Measurements from ENCODE around the gene GAS7. TPM values are rescaled to one million over a fixed set of nuclear protein-coding genes. Genes with fewer than 3 reads are reported as not detected.
"Not testable (repeated sequence)": the region's sequence is repeated elsewhere in the genome, so short reads cannot be mapped to it uniquely, and the experiment has no call there.

Gene GAS7
- total RNA-seq, 5 donors from 2014 or later (not counting 1 experiment from before 2014, with no cell fraction given) = 0.93 to 10.5 (median 3.8) TPM

GRCh38 chr17:10058921-10059683, 139.3 kb downstream of the GAS7 start:
- no peaks in the 10 kb centered on the region for H3K36me3 Mint-ChIP-seq
- no peak for DNase-seq
- no peak overlapping the region for H3K4me3 Mint-ChIP-seq
- H3K27ac Mint-ChIP-seq = no peak overlapping the region
- Histone ChIP-seq H3K4me1 (ENCODE audit: control insufficient read depth in 1 of 2, extremely low read depth in 1 of 2, insufficient read depth in 2 of 2, low read length in 2 of 2) (peaks cover 8 to 21% of the 10 kb centered on the region in 2 experiments), H3K36me3 (ENCODE audit: control insufficient read depth in 2 of 2, extremely low read depth in 1 of 2, insufficient read depth in 1 of 2, low read length in 1 of 2) (no peaks in the 10 kb centered on the region), H3K9me3 (no peaks in the 10 kb centered on the region), H3K4me3 (ENCODE audit: control insufficient read depth in 1 of 2, extremely low read depth in 1 of 2, low read length in 1 of 2) (no peak overlapping the region), H3K27me3 (replicated peaks in 1 of 2; ENCODE audit: control insufficient read depth in 2 of 2, extremely low read depth in 1 of 2, insufficient read depth in 2 of 2, low read length in 1 of 2) (no peaks in the 10 kb centered on the region), H3K27ac (ENCODE audit: low read length) (no peak overlapping the region)
- H3K4me1 Mint-ChIP-seq = peaks cover 5 to 27% (median 9%) of the 10 kb centered on the region in 3 donors
- H3K27me3 Mint-ChIP-seq = no peaks in the 10 kb centered on the region
- ChIA-PET CTCF (no interaction called here), POLR2A (no interaction called here)
- no peaks in the 10 kb centered on the region for H3K9me3 Mint-ChIP-seq
- 86% methylated on average over 11 of the region's 16 CpGs for WGBS (ENCODE audit: insufficient coverage)
- ATAC-seq (replicated peaks in 1 of 4) = no peak

GRCh38 chr17:10057466-10057865, 140.9 kb downstream of the GAS7 start:
- H3K27me3 Mint-ChIP-seq; H3K27me3 ChIP-seq (replicated peaks in 1 of 2; ENCODE audit: control insufficient read depth in 2 of 2, extremely low read depth in 1 of 2, insufficient read depth in 2 of 2, low read length in 1 of 2); DNase-seq; CTCF ChIA-PET; H3K9me3 Mint-ChIP-seq; H3K27ac ChIP-seq (ENCODE audit: low read length); H3K36me3 ChIP-seq (ENCODE audit: control insufficient read depth in 2 of 2, extremely low read depth in 1 of 2, insufficient read depth in 1 of 2, low read length in 1 of 2); H3K27ac Mint-ChIP-seq; ATAC-seq (replicated peaks in 1 of 4); H3K4me3 Mint-ChIP-seq; H3K9me3 ChIP-seq; H3K4me1 ChIP-seq (ENCODE audit: control insufficient read depth in 1 of 2, extremely low read depth in 1 of 2, insufficient read depth in 2 of 2, low read length in 2 of 2); POLR2A ChIA-PET; H3K36me3 Mint-ChIP-seq; H3K4me3 ChIP-seq (ENCODE audit: control insufficient read depth in 1 of 2, extremely low read depth in 1 of 2, low read length in 1 of 2): not testable (repeated sequence)
- WGBS (ENCODE audit: insufficient coverage) = 93% methylated on average over 14 of the region's 25 CpGs
- H3K4me1 Mint-ChIP-seq = peaks cover under 1 to 16% (median 2%) of the 10 kb centered on the region in 3 donors

GRCh38 chr17:10055262-10055975, 143.0 kb downstream of the GAS7 start:
- DNase-seq = no peak
- ChIA-PET CTCF (no interaction called here), POLR2A (no interaction called here)
- Histone ChIP-seq H3K27ac (ENCODE audit: low read length) (no peak overlapping the region), H3K27me3 (replicated peaks in 1 of 2; ENCODE audit: control insufficient read depth in 2 of 2, extremely low read depth in 1 of 2, insufficient read depth in 2 of 2, low read length in 1 of 2) (no peaks in the 10 kb centered on the region), H3K36me3 (ENCODE audit: control insufficient read depth in 2 of 2, extremely low read depth in 1 of 2, insufficient read depth in 1 of 2, low read length in 1 of 2) (no peaks in the 10 kb centered on the region), H3K4me3 (ENCODE audit: control insufficient read depth in 1 of 2, extremely low read depth in 1 of 2, low read length in 1 of 2) (no peak overlapping the region), H3K9me3 (no peaks in the 10 kb centered on the region), H3K4me1 (ENCODE audit: control insufficient read depth in 1 of 2, extremely low read depth in 1 of 2, insufficient read depth in 2 of 2, low read length in 2 of 2) (peaks cover 0 to 17% of the 10 kb centered on the region in 2 experiments)
- Mint-ChIP-seq H3K27me3 (no peaks in the 10 kb centered on the region), H3K4me1 (peaks cover 0 to 27% (median 6%) of the 10 kb centered on the region in 3 donors), H3K36me3 (no peaks in the 10 kb centered on the region), H3K27ac (no peak overlapping the region), H3K9me3 (no peaks in the 10 kb centered on the region), H3K4me3 (no peak overlapping the region)
- 93% methylated on average over 7 of the region's 13 CpGs for WGBS (ENCODE audit: insufficient coverage)
- no peak for ATAC-seq (replicated peaks in 1 of 4)

GRCh38 chr17:10053782-10054540, 144.4 kb downstream of the GAS7 start:
- 87% methylated on average over 3 of the region's 12 CpGs for whole genome bisulfite sequencing (ENCODE audit: insufficient coverage)
- H3K9me3 Mint-ChIP-seq = no peaks in the 10 kb centered on the region
- H3K27me3 Mint-ChIP-seq = no peaks in the 10 kb centered on the region
- Histone ChIP-seq H3K27ac (ENCODE audit: low read length) (no peak overlapping the region), H3K36me3 (ENCODE audit: control insufficient read depth in 2 of 2, extremely low read depth in 1 of 2, insufficient read depth in 1 of 2, low read length in 1 of 2) (no peaks in the 10 kb centered on the region), H3K27me3 (replicated peaks in 1 of 2; ENCODE audit: control insufficient read depth in 2 of 2, extremely low read depth in 1 of 2, insufficient read depth in 2 of 2, low read length in 1 of 2) (no peaks in the 10 kb centered on the region), H3K4me3 (ENCODE audit: control insufficient read depth in 1 of 2, extremely low read depth in 1 of 2, low read length in 1 of 2) (no peak overlapping the region), H3K9me3 (no peaks in the 10 kb centered on the region), H3K4me1 (ENCODE audit: control insufficient read depth in 1 of 2, extremely low read depth in 1 of 2, insufficient read depth in 2 of 2, low read length in 2 of 2) (peaks cover 0 to 14% of the 10 kb centered on the region in 2 experiments)
- H3K36me3 Mint-ChIP-seq = no peaks in the 10 kb centered on the region
- no peak overlapping the region for H3K27ac Mint-ChIP-seq
- ChIA-PET CTCF (no interaction called here), POLR2A (no interaction called here)
- H3K4me3 Mint-ChIP-seq = no peak overlapping the region
- H3K4me1 Mint-ChIP-seq = peaks cover 0 to 20% (median 5%) of the 10 kb centered on the region in 3 donors
- DNase-seq (no peak), ATAC-seq (replicated peaks in 1 of 4) (no peak)

GRCh38 chr17:10052106-10052813, 146.1 kb downstream of the GAS7 start:
- no peak overlapping the region for H3K4me3 Mint-ChIP-seq
- 76% methylated on average over 11 of the region's 15 CpGs for WGBS (ENCODE audit: insufficient coverage)
- DNase-seq (no peak), ATAC-seq (replicated peaks in 1 of 4) (no peak)
- Histone ChIP-seq H3K27ac (ENCODE audit: low read length) (no peak overlapping the region), H3K4me3 (ENCODE audit: control insufficient read depth in 1 of 2, extremely low read depth in 1 of 2, low read length in 1 of 2) (no peak overlapping the region), H3K36me3 (ENCODE audit: control insufficient read depth in 2 of 2, extremely low read depth in 1 of 2, insufficient read depth in 1 of 2, low read length in 1 of 2) (no peaks in the 10 kb centered on the region), H3K27me3 (replicated peaks in 1 of 2; ENCODE audit: control insufficient read depth in 2 of 2, extremely low read depth in 1 of 2, insufficient read depth in 2 of 2, low read length in 1 of 2) (no peaks in the 10 kb centered on the region), H3K4me1 (ENCODE audit: control insufficient read depth in 1 of 2, extremely low read depth in 1 of 2, insufficient read depth in 2 of 2, low read length in 2 of 2) (peaks cover 0 to 15% of the 10 kb centered on the region in 2 experiments), H3K9me3 (no peaks in the 10 kb centered on the region)
- H3K4me1 Mint-ChIP-seq = peaks cover 3 to 22% (median 7%) of the 10 kb centered on the region in 3 donors
- no peaks in the 10 kb centered on the region for H3K9me3 Mint-ChIP-seq
- H3K27me3 Mint-ChIP-seq = no peaks in the 10 kb centered on the region
- H3K36me3 Mint-ChIP-seq = no peaks in the 10 kb centered on the region
- ChIA-PET CTCF (interaction anchor here in 1 of 2 donors (0.5 kb wide), 1 partner anchor 1099 kb away, joined by 3 read pairs; no protein-coding TSS in a partner anchor), POLR2A (interaction anchor here in 1 of 2 donors (0.6 kb wide), 1 partner anchor 10 kb away, joined by 3 read pairs; no protein-coding TSS in a partner anchor)
- H3K27ac Mint-ChIP-seq = no peak overlapping the region

- Histone ChIP-seq H3K4me1 (ENCODE audit: control insufficient read depth in 1 of 2, extremely low read depth in 1 of 2, insufficient read depth in 2 of 2, low read length in 2 of 2) (peaks cover 0 to 24% of the 10 kb centered on the region in 2 experiments), H3K36me3 (ENCODE audit: control insufficient read depth in 2 of 2, extremely low read depth in 1 of 2, insufficient read depth in 1 of 2, low read length in 1 of 2) (no peaks in the 10 kb centered on the region), H3K4me3 (ENCODE audit: control insufficient read depth in 1 of 2, extremely low read depth in 1 of 2, low read length in 1 of 2) (no peak overlapping the region), H3K27me3 (replicated peaks in 1 of 2; ENCODE audit: control insufficient read depth in 2 of 2, extremely low read depth in 1 of 2, insufficient read depth in 2 of 2, low read length in 1 of 2) (no peaks in the 10 kb centered on the region), H3K27ac (ENCODE audit: low read length) (no peak overlapping the region), H3K9me3 (no peaks in the 10 kb centered on the region)
- 72% methylated on average over 6 of the region's 8 CpGs for WGBS (ENCODE audit: insufficient coverage)
- H3K4me3 Mint-ChIP-seq = no peak overlapping the region
- no peak overlapping the region for H3K27ac Mint-ChIP-seq
- DNase-seq (no peak), ATAC-seq (replicated peaks in 1 of 4) (no peak)
- no peaks in the 10 kb centered on the region for H3K9me3 Mint-ChIP-seq
- H3K36me3 Mint-ChIP-seq = no peaks in the 10 kb centered on the region
- H3K27me3 Mint-ChIP-seq = no peaks in the 10 kb centered on the region
- CTCF ChIA-PET = no interaction called here
- POLR2A ChIA-PET = interaction anchor here in 1 of 2 donors (1.1 kb wide), 1 partner anchor 26 kb away, joined by 4 read pairs; no protein-coding TSS in a partner anchor
- peaks cover 6 to 28% (median 14%) of the 10 kb centered on the region in 3 donors for H3K4me1 Mint-ChIP-seq
Measured at GRCh38 chr17:10051112-10051511, 147.3 kb downstream of the GAS7 start.
